Measurements from ENCODE around the gene SFXN1. TPM values are rescaled to one million over a fixed set of nuclear protein-coding genes. Genes with fewer than 3 reads are reported as not detected.

Gene SFXN1
- total RNA-seq, 1 experiment from 2014 or later, result 322 TPM

DNA sequence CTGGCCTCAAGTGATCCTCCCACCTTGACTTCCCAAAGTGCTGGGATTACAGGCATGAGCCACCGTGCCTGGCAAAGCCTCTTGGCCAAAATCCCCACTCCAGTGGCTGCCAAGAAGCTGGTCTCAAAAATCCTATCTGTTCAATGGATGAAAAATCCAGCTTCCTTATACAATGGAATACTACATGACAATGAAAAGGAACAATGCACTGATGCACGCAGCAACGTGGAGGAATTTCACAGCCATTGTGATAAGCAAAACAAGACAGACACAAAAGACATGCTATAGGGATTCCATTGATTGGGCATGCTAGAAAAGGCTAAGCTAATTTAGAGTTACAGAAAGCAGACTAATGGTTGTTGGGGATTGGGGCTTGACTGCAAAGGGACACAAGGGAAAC is 13.1 kb upstream of the SFXN1 start:
- no peak for DNase-seq (ENCODE audit: low spot score)

DNA sequence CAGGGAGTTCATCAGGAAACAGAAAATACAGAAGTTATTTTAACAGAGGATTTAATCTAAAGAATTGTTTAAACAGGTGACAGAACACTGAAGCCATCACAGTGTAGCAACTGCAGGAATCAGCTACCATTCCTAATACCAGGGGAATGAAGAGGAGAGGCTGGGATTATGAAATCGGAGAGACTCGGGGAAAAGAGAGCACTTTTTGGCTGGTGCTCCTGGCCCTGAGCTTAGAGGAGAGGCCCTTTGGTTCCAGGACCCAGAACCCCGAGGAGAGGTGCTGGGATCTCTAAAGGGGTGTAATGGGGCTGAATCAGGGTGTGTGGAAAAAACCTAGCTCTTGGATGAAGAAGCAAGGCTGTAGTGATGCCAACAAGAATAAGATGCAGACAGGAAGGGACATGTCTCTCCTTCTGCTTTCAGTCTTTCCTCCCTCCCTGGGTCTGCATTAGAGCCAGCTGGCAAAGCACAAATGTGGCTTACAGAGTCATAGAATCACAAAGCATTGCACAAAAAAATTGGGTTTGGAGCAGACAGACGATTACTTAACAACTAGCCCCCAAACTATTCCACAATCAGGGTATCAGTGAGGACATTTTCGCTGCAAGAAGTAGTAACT is 11.6 kb upstream of the SFXN1 start:
- DNase-seq (ENCODE audit: low spot score), result no peak

DNA sequence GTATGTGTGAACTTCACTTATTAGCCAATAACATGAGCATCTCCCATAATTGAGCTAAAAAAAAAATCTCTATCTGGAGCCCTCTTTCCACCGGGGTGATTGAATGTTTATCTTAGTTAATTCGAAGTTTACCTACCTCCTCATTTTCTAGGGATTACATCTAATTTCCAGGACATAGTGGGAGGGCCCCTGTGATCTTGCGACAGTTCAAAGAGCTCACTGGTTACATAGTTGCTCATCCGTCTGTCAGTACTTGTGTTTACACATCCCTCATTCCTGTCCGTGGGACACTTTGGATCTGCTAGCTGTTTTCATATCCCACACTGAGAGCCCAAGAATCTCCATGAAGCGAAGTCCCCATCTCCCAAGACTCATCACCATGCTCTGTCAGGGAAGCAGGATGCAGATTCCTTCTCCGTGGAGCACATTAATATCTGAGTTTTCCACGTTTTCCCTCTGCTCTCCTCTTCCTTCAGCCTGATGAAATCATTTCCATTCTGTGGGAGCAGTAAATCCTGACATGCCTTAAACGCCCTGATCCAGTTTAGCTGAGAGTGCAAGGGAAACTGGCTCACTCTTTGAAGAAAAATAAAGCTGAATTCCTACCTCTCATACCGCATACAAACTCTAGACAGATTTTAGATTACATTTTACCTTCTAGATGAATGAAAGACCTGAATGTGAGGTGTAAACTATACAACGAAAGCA is 10.2 kb upstream of the SFXN1 start:
- DNase-seq (ENCODE audit: low spot score), result no peak

DNA sequence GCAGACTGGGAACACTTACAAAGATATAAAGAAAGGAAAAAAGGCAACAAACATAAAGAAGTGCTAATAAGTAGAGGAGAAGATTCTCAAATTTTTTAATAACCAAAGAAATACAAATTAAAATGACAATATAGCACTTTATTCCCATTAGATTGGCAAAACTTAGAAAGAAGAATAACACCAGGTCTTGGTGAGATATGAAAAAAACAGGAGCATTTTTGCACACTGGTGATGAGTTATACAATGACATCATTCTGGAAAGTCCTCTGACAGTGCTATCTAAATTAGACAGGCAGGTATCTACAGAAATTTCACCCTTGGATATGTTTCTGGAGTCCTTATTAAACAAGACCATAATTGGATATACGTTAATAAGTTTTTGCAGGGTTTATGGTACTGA is 9.5 kb upstream of the SFXN1 start:
- no peak for DNase-seq (ENCODE audit: low spot score)

DNA sequence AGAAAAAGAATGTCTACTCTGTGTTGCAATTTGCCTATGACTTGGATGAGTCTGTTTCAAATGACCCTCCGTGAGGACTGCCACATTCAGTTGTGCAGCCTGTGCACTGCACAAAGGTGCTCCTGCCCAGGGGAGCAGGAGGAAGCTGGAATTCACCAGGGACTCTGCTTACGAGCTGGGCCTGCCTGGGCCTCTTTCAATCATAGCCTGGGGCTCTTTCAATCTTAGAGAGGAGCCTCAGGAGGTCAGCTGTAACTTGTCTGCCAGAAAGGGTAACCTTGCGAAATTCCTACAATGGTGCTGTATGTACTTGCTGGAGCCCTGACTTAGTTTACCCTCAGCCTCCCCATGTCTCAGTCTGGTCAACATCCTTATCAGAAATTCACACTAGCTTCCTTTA is 8.4 kb upstream of the SFXN1 start:
- no peak for DNase-seq (ENCODE audit: low spot score)

DNA sequence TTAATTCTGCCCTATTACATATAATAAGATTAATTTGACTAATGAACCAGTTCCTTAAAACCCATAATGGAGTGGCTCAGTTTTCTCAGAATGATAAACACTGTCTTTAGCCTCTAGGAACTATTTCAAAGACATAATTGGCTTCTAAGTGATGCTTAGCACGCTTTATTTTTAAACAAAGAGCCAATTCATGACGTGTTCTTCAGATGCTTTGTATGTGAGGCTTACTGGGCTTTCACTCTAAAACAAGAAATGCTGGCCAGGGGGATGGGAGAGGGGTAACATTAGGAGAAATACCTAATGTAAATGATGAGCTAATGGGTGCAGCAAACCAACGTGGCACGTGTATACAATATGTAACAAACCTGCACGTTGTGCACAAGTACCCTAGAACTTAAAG is 7.6 kb upstream of the SFXN1 start:
- no peak for DNase-seq (ENCODE audit: low spot score)

DNA sequence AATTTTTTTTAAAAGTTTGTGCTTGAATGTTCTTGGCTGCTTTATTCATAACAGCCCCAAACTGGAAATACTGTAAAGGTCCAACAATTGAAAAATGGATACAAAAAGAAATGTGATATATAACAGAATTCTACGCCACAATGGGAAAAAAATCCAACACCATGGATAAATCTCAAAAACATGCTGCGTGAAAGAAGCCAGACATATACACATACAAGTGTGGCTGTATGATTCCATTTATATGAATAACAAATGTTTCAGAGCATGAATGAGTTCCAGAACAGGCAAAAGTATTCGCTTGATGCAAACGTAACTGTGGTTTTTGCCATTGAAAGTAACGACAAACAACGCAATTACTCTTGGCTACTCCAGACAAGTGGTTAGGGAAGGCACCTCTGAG is 7.2 kb upstream of the SFXN1 start:
- no peak for DNase-seq (ENCODE audit: low spot score)

DNA sequence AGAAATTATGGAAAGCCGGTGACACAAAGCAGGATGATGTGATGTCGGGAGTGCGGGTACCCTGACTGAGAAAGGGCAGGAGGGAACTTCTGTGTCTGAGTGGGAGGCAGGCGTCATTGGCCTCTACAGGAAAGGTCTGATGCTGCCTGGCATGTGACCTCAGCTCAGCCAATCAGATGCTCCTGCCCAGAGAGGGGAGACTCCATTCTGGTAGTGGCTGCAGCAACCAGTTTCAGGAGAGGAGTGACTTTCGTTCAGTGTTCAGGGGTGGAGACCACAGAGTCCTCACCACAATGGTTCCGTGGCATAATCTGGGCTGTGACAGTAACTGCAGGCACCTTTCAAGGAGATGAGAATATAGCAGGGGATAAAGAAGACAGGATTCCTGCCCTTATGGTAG is 6.7 kb upstream of the SFXN1 start:
- DNase-seq (ENCODE audit: low spot score), result no peak

DNA sequence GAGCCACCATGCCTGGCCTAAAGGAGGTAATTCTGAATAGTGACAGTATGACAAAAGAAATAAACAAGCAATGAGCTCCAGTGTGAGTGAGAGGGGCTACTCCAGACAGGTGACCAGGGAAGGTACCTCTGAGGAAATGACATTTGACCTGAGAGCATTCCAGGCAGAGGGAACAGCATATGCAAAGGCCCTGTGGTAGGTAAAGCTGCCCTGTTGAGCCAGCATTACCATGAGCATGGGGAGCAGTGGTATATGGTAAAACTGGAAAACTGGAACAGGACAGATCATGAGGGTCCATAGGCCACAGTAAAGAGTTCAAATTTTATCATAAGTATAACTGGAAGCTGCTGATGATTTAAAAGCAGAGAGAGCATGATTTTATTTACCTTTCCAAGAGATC is 6.0 kb upstream of the SFXN1 start:
- DNase-seq (ENCODE audit: low spot score), result no peak

DNA sequence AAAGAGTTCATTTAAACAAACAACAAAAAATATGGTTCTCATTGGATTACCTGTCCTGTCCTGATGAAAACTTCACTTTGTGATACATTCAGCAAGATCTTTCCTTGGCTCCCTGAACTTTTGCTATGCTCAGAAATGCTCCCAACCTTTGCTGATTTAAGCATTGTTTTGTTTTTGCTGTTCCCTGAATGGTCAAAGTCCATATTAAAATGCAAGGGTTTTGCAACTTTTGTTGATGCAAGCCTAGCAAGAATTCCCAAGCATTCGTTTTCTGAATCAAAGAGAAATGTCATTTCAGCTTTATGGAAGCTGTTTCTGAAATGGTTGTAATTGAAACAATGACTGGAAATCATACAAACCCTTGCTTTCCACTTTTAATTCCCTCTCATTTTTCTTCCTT is 3.1 kb upstream of the SFXN1 start:
- no peak for DNase-seq (ENCODE audit: low spot score)

DNA sequence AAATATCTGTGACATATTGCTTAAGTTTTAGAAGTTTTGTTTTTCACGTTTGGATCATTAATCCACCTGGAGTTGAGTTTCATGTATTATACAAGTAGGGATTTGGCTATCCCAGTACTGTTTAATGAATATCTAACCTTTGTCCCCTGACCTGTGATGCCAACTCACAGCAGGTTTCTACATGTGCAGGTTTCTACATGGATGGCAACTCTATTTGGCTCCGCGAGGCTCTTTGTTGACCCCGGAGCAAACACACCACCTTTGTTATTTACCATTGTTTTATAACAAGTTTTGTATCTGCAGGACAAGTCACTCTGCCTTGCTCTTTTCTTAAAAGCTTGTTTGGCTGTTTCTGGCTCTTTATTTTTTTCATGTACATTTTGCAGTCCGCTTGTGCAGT is 920 bp upstream of the SFXN1 start:
- no peak for DNase-seq (ENCODE audit: low spot score)

DNA sequence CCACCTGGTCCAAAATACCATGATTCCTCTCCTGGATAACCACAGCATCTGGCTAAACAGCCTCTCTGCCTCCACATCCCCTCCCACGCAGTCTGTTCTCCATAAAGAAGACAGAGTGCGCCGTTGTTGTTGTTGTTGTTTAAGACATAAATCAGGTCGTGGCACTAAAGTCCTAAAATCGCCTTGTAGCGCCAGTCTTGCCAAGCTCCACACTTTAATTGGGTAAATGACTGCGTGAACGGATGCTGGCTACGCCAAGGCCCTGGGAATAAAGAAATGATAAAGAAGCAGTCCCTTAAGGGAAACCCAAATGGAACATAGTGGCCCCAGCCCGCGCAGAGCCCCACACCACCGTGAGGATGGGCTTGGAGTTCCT is 364 bp upstream of the SFXN1 start:
- no peak for DNase-seq (ENCODE audit: low spot score)

DNA sequence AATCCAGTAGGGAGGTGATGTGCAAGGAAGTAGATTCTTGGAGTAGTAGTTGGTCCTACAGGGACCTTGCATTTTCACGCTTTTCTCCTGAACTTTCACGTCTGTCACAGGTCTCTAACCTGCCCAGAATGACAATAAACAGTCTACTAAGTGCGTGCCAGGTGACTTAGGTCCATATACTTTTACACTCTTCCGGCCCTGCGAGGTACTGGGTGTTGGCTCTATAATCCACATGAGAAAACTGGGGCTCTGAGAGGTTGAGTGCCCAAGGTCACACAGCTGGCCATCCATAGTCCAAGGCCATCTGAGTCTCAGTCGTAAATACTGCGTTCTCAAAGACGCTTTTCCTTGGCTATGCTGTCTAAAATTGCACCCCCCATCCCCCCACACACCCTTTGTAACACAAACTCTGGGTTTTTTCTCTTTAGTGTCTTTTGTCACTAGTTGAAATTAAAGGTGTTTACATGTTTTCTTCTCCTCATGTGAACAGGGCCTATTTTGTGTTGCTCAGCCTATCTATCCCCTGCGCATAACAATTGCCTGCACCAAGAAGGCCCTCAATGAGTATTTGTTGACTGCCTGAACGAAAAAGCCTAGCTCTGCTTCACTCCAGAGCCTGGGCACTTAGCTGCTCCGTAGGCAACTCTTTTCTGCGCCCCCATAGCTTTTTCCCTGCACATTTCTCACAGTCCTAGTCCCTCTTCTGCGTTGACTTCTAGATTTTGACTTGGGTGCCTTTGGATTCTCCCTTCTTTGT is 943 bp downstream of the SFXN1 start:
- DNase-seq (ENCODE audit: low spot score), result no peak

DNA sequence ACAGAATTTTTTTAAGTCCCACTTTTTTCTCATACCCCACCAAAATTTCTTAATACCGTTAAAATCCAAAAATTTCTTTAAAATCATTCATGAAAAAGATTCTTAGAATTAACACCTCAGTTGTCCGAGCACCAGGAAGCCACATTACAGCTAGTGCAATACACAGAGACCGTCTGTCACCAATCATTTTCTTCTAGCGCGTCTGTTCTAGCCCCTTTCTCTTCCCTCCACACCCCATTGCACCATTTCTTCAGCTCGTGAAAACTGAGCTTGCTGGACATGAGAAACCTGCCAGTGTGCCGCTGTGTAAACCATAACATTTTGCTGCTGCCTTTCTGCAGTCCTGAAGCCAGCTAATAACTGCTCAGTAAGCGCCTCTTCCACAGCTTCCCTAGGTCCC is 5.0 kb downstream of the SFXN1 start:
- DNase-seq (ENCODE audit: low spot score), result no peak

DNA sequence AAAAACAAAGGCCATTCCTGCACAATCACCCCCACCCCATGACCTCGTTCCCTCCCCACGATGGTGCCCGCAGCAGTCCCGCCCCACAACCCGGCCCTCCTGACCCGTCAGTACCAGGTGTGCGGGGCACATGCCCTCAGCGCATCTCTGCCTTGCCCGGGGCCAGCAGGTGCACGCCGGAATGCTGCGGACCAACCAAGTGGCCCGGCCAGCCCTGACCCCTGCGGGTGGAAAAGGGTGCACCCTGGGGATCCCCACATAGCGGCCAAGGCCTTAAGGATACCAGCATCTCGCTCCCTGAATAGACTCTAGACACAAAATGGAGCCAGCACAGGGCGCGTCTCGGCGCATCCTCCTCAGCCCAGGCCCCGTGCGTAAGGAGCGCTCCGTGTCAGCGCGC is 6.0 kb downstream of the SFXN1 start:
- no peak for DNase-seq (ENCODE audit: low spot score)

DNA sequence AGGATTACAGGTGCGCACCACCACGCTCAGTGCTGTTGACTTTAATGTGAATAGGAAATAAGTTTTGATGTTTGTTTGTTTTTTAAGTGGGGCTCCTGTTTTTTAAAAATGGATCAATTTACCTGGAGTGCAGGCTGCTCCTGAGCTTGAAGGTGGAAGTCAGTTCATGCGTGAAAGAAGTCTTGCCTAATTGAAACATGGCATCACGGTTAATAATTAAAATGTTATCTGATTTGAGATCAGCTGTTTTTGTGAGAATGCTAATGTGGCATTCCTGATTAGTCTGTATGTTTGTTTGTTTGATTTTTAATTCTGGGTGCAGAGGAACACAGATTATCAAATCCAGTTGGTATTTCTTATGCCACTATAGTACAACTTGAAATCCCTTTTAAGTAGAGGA is 6.5 kb downstream of the SFXN1 start:
- no peak for DNase-seq (ENCODE audit: low spot score)

DNA sequence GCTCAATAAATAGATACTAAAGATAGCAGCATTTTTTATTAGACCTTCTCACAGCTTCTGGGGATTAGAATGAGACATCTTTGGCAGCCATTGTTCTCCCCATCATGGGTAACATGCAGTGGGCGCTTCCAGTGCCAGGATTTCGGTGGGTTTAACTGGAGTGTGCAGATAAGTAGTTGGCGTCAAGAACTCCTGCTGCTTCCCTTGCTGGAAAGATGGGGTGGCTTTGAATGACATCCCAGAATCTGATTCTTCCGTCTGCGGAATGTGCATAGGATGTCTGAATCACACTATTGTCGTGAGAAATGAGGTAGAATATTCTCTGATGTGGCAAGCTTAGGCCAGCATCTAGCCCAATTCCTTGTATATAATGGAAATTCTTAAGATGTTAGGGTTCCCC is 7.3 kb downstream of the SFXN1 start:
- no peak for DNase-seq (ENCODE audit: low spot score)

DNA sequence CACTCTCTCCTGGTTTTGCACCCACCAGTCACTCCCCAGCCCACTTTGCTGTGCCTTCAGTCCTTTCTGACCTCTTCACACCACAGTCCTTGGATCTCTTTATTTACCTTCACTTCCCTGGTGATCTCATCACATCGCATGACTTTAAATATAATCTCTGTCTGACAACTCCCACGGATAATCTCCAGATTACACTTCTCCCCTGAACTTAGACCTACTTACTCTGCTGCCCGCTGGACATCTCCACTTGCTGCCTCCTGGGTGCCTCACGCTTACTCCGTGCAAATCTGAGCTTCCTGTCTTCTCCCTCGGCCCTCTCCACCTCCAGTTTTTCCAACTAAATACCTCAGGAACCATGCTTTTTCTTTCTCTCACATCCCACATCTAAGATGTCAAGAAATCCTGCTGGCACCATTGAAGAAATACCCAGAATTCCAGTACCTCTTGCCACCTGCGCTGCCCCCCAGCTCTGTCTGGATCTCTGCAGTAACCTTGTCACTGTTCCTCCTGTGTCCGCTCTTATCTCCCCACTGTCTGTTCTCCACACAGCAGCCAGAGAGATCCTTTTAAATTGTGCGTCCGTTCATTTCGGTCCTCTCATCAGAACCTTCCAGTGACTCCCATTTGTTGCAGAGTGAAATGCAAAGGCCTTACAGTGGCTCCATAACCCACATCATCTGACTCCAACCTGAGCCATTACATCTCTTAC is 9.3 kb downstream of the SFXN1 start:
- no peak for DNase-seq (ENCODE audit: low spot score)

DNA sequence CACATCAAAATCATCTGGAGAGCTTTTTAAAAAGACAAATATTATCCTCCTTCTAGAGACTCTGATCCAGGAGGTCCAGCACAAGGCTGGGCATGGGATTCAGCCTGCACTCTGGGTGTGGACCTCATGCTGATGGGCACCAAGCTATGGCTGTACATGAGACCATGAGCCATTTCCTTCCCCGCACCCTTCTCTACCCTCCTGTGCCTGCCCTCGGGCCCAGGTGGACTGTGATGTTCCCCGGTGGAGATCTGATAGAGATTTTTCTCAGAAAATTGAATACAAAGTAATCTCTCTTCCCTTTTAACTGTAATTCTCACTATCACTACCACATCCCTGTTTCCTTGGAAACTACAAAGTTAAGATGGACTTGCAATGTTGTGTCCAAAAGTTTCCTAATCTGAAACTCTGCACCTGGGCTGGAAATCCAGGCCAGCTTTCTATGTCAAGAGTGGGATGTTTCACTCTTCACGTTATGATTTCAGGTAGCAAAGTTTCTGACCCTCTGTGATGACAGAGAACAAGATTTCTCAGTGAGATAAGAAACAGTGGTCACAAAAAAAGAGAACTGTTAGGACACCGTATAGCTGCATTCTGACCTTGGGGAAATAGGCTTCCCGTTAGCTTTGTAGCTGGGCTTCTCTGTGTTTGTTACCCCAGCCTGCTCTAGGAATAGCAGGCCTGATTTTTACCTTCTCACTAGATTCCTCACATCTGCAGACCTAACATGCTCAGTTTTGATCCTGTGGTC is 11.5 kb downstream of the SFXN1 start:
- no peak for DNase-seq (ENCODE audit: low spot score)

DNA sequence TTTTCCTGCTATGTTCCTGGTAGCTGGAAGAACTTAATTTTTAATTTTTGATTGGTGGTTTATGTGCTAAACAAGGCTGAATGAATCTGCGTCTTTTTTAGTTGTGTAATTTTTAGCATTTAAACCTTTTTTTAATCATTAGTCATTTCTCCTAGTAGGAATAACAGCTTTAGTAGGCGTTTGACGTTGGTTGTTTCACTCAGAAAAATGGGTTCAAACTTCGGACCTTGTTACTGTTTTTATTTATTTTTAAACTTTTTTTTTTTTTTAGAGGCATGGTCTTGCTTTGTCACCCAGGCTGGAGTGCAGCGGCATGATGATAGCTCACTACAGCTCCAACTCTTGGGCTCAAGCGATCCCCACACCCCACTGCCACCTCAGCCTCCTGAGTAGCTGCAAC is 12.9 kb downstream of the SFXN1 start:
- no peak for DNase-seq (ENCODE audit: low spot score)

DNA sequence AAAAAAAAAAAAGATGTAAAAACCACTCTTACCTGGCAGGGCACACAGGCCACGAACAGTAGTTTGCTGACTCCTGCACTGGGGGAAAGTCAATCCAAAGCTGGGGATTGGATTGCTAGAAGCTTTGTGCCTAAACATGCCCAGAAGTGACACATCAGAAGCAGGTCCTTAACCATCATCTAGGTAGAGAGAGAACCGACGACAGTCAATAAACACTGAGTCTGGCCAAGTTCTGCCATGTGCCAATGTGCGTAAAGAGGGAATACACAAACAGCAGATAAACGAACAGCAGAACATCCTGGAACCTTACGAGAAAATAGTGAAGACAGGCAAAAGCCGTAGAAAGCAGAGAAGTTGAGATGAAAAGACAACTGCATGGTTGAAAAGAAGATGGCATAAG is 14.9 kb downstream of the SFXN1 start:
- DNase-seq (ENCODE audit: low spot score), result no peak

DNA sequence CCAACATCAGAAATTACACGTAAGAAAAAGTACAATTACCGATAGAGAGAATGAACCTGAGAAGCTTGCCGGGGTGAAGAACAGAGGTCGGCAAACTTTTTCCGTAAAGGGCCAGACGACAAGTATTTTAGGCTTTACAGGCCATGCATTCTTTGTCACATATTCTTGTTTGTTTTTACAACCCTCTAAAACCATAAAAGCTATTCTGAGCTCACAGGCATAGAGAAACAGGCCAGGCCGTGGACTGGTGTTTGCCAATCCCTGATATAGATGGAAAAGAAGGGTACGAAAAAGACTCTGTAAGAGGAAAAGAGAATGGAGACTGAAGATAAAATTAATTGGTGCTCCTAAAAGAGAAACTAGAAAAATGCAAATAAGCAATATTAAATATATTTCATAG is 15.4 kb downstream of the SFXN1 start:
- no peak for DNase-seq (ENCODE audit: low spot score)
